ENCODE data around the gene XKR7.
A peak's percentile ranks its signal among the peaks of the same experiment; 100 is the strongest.
"Not testable (repeated sequence)": the region's sequence is repeated elsewhere in the genome, so short reads cannot be mapped to it uniquely, and the experiment has no call there.

The XKR7 gene

GRCh38 chr20:32033721-32034120, 65.8 kb downstream of the XKR7 start:
- H3K27ac Mint-ChIP-seq, H3K9me3 Mint-ChIP-seq, H3K4me3 Mint-ChIP-seq, H3K36me3 Mint-ChIP-seq, H3K4me1 Mint-ChIP-seq: not testable (repeated sequence)
- H3K27me3 Mint-ChIP-seq, result peaks cover 20% of the 10 kb centered on the region

- H3K27me3 Mint-ChIP-seq, result peaks cover 22% of the 10 kb centered on the region
- peak overlapping the region; percentile 33 for H3K27ac Mint-ChIP-seq
These were observed 66.9 kb downstream of the XKR7 start for GRCh38 chr20:32034581-32035425.

GRCh38 chr20:32035426-32035779, 67.5 kb downstream of the XKR7 start:
- H3K36me3 Mint-ChIP-seq, result no peaks in the 10 kb centered on the region
- H3K27me3 Mint-ChIP-seq, result peaks cover 22% of the 10 kb centered on the region
- no peaks in the 10 kb centered on the region for H3K9me3 Mint-ChIP-seq
- H3K4me3 Mint-ChIP-seq, result no peak overlapping the region
- no peaks in the 10 kb centered on the region for H3K4me1 Mint-ChIP-seq
- H3K27ac Mint-ChIP-seq, result no peak overlapping the region

More at GRCh38 chr20:32034581-32035425, 66.9 kb downstream of the XKR7 start:
- Mint-ChIP-seq H3K4me1 (no peaks in the 10 kb centered on the region), H3K9me3 (no peaks in the 10 kb centered on the region), H3K36me3 (no peaks in the 10 kb centered on the region), H3K4me3 (no peak overlapping the region)

- Mint-ChIP-seq H3K27ac (no peak overlapping the region), H3K4me1 (no peaks in the 10 kb centered on the region), H3K4me3 (no peak overlapping the region), H3K36me3 (no peaks in the 10 kb centered on the region), H3K9me3 (no peaks in the 10 kb centered on the region), H3K27me3 (peaks cover 27% of the 10 kb centered on the region)
These were observed 68.3 kb downstream of the XKR7 start for GRCh38 chr20:32036252-32036651.

- no peak overlapping the region for H3K4me3 Mint-ChIP-seq
These were observed 69.0 kb downstream of the XKR7 start for GRCh38 chr20:32036716-32037485.

GRCh38 chr20:32037929-32038328, 70.0 kb downstream of the XKR7 start:
- Mint-ChIP-seq H3K27me3 (peaks cover 34% of the 10 kb centered on the region), H3K9me3 (no peaks in the 10 kb centered on the region), H3K27ac (no peak overlapping the region), H3K4me3 (no peak overlapping the region), H3K36me3 (no peaks in the 10 kb centered on the region), H3K4me1 (no peaks in the 10 kb centered on the region)

More at GRCh38 chr20:32036716-32037485, 69.0 kb downstream of the XKR7 start:
- no peaks in the 10 kb centered on the region for H3K36me3 Mint-ChIP-seq
- H3K4me1 Mint-ChIP-seq, result no peaks in the 10 kb centered on the region
- peaks cover 30% of the 10 kb centered on the region for H3K27me3 Mint-ChIP-seq
- no peak overlapping the region for H3K27ac Mint-ChIP-seq
- H3K9me3 Mint-ChIP-seq, result no peaks in the 10 kb centered on the region

- Mint-ChIP-seq H3K4me1 (no peaks in the 10 kb centered on the region), H3K9me3 (no peaks in the 10 kb centered on the region), H3K4me3 (no peak overlapping the region), H3K27ac (peak overlapping the region; percentile 63), H3K36me3 (no peaks in the 10 kb centered on the region), H3K27me3 (peaks cover 28% of the 10 kb centered on the region)
These were observed 72.4 kb downstream of the XKR7 start for GRCh38 chr20:32040142-32040953.

- Mint-ChIP-seq H3K36me3 (no peaks in the 10 kb centered on the region), H3K27ac (no peak overlapping the region), H3K9me3 (no peaks in the 10 kb centered on the region), H3K4me3 (no peak overlapping the region), H3K27me3 (peaks cover 38% of the 10 kb centered on the region), H3K4me1 (peaks cover 3% of the 10 kb centered on the region)
These were observed 78.0 kb downstream of the XKR7 start for GRCh38 chr20:32045999-32046398.

- Mint-ChIP-seq H3K9me3 (no peaks in the 10 kb centered on the region), H3K4me1 (peaks cover 19% of the 10 kb centered on the region), H3K27ac (no peak overlapping the region), H3K4me3 (no peak overlapping the region), H3K36me3 (no peaks in the 10 kb centered on the region), H3K27me3 (peaks cover 44% of the 10 kb centered on the region)
These were observed 82.4 kb downstream of the XKR7 start for GRCh38 chr20:32050324-32050841.

GRCh38 chr20:32050851-32051556, 83.1 kb downstream of the XKR7 start:
- Mint-ChIP-seq H3K4me3 (peak overlapping the region; percentile 78), H3K27me3 (peaks cover 44% of the 10 kb centered on the region), H3K27ac (no peak overlapping the region), H3K36me3 (no peaks in the 10 kb centered on the region), H3K4me1 (peaks cover 19% of the 10 kb centered on the region), H3K9me3 (no peaks in the 10 kb centered on the region)

GRCh38 chr20:32051720-32052089, 83.8 kb downstream of the XKR7 start:
- peaks cover 40% of the 10 kb centered on the region for H3K27me3 Mint-ChIP-seq
- H3K27ac Mint-ChIP-seq, result no peak overlapping the region

GRCh38 chr20:32052090-32052777, 84.3 kb downstream of the XKR7 start, which contains the start of gene HCK:
TSS of gene HCK (plus strand) at chr20:32052242.
- H3K9me3 Mint-ChIP-seq, result no peaks in the 10 kb centered on the region
- peaks cover 19% of the 10 kb centered on the region for H3K4me1 Mint-ChIP-seq
- no peak within 1 kb of the TSS for H3K27ac Mint-ChIP-seq
- H3K4me3 Mint-ChIP-seq, result peak within 1 kb of the TSS; percentile 78
- H3K27me3 Mint-ChIP-seq, result peaks cover 38% of the 10 kb centered on the region
- H3K36me3 Mint-ChIP-seq, result no peaks in the 10 kb centered on the region

More at GRCh38 chr20:32051720-32052089, 83.8 kb downstream of the XKR7 start:
- Mint-ChIP-seq H3K36me3 (no peaks in the 10 kb centered on the region), H3K9me3 (no peaks in the 10 kb centered on the region), H3K4me1 (peaks cover 19% of the 10 kb centered on the region), H3K4me3 (peak overlapping the region; percentile 78)

GRCh38 chr20:32052778-32053362, 84.9 kb downstream of the XKR7 start:
- H3K4me1 Mint-ChIP-seq, result peaks cover 19% of the 10 kb centered on the region

More at GRCh38 chr20:32052778-32053362, 84.9 kb downstream of the XKR7 start:
- Mint-ChIP-seq H3K27ac (no peak overlapping the region), H3K36me3 (no peaks in the 10 kb centered on the region), H3K4me3 (no peak overlapping the region), H3K27me3 (peaks cover 37% of the 10 kb centered on the region), H3K9me3 (no peaks in the 10 kb centered on the region)
